Dendritic cell treated with granulocyte-macrophage colony-stimulating factor and Interleukin-4, amounts not matched to agents 40 ng/mL and 50 ng/mL, for 4 days (primary cell): ENCODE results near the gene SLFNL1.
A peak's percentile ranks its signal among the peaks of the same experiment; 100 is the strongest.

ENCODE experiments used
- H3K27ac Mint-ChIP-seq: one replicate; pipeline ENCODE4 v1.8.0; 2022; ENCODE audit warnings: mild to moderate bottlenecking, mixed read lengths
- H3K27me3 Mint-ChIP-seq: one replicate; pipeline ENCODE4 v1.8.0; 2022; ENCODE audit warnings: mild to moderate bottlenecking, mixed read lengths
- H3K36me3 Mint-ChIP-seq: one replicate; pipeline ENCODE4 v1.8.0; 2022; ENCODE audit warnings: low read depth, mixed read lengths
- H3K4me1 Mint-ChIP-seq: one replicate; pipeline ENCODE4 v1.8.0; 2022; ENCODE audit warnings: low read depth, mixed read lengths
- H3K4me3 Mint-ChIP-seq: one replicate; pipeline ENCODE4 v1.8.0; 2022; ENCODE audit warnings: mild to moderate bottlenecking, moderate library complexity, mixed read lengths
- H3K9me3 Mint-ChIP-seq: one replicate; pipeline ENCODE4 v1.8.0; 2022; ENCODE audit warnings: mixed read lengths
- intact Hi-C: fragments of 100-400 bp; cut with micrococcal nuclease; formaldehyde crosslinking; loops from one replicate; pipeline ENCODE4 v1.15.0; 2022

The SLFNL1 gene

GRCh38 chr1:40978886-40979240 lies 42.7 kb downstream of the SLFNL1 start:
- no peaks in the 10 kb centered on the region for H3K9me3 Mint-ChIP-seq
- peak overlapping the region; percentile 96 for H3K27ac Mint-ChIP-seq
- peaks cover 27% of the 10 kb centered on the region for H3K36me3 Mint-ChIP-seq
- H3K27me3 Mint-ChIP-seq = peaks cover 5% of the 10 kb centered on the region
- peak overlapping the region; percentile 80 for H3K4me3 Mint-ChIP-seq
- peaks cover 58% of the 10 kb centered on the region for H3K4me1 Mint-ChIP-seq
- intact Hi-C loops = no loop called here

- no peak overlapping the region for H3K27ac Mint-ChIP-seq
- H3K4me1 Mint-ChIP-seq = peaks cover 64% of the 10 kb centered on the region
- H3K9me3 Mint-ChIP-seq = no peaks in the 10 kb centered on the region
- no peak overlapping the region for H3K4me3 Mint-ChIP-seq
- H3K36me3 Mint-ChIP-seq = peaks cover 21% of the 10 kb centered on the region
- intact Hi-C loops = no loop called here
- peaks cover 5% of the 10 kb centered on the region for H3K27me3 Mint-ChIP-seq
Measured at GRCh38 chr1:40977716-40978115, 43.8 kb downstream of the SLFNL1 start.

GRCh38 chr1:40976952-40977690 lies 44.4 kb downstream of the SLFNL1 start:
- H3K4me1 Mint-ChIP-seq = peaks cover 67% of the 10 kb centered on the region
- no peaks in the 10 kb centered on the region for H3K9me3 Mint-ChIP-seq
- no peak overlapping the region for H3K27ac Mint-ChIP-seq
- peaks cover 5% of the 10 kb centered on the region for H3K27me3 Mint-ChIP-seq
- H3K36me3 Mint-ChIP-seq = peaks cover 18% of the 10 kb centered on the region
- intact Hi-C loops = no loop called here
- no peak overlapping the region for H3K4me3 Mint-ChIP-seq

- intact Hi-C loops = no loop called here
- Mint-ChIP-seq H3K4me1 (peaks cover 57% of the 10 kb centered on the region), H3K27me3 (peaks cover 8% of the 10 kb centered on the region), H3K4me3 (no peak overlapping the region), H3K27ac (no peak overlapping the region), H3K36me3 (peaks cover 8% of the 10 kb centered on the region), H3K9me3 (no peaks in the 10 kb centered on the region)
Measured at GRCh38 chr1:40974945-40975344, 46.6 kb downstream of the SLFNL1 start.

- no peaks in the 10 kb centered on the region for H3K9me3 Mint-ChIP-seq
- H3K4me1 Mint-ChIP-seq = peaks cover 52% of the 10 kb centered on the region
- no peak overlapping the region for H3K4me3 Mint-ChIP-seq
- intact Hi-C loops = no loop called here
- peaks cover under 1% of the 10 kb centered on the region for H3K36me3 Mint-ChIP-seq
- peak overlapping the region; percentile 67 for H3K27ac Mint-ChIP-seq
- H3K27me3 Mint-ChIP-seq = peaks cover 7% of the 10 kb centered on the region
Measured at GRCh38 chr1:40973912-40974311, 47.6 kb downstream of the SLFNL1 start.

- Mint-ChIP-seq H3K4me3 (no peak overlapping the region), H3K9me3 (no peaks in the 10 kb centered on the region), H3K27me3 (peaks cover 5% of the 10 kb centered on the region), H3K4me1 (peaks cover 56% of the 10 kb centered on the region), H3K36me3 (no peaks in the 10 kb centered on the region), H3K27ac (peak overlapping the region; percentile 70)
- intact Hi-C loops = no loop called here
Measured at GRCh38 chr1:40971966-40972365, 49.6 kb downstream of the SLFNL1 start.

GRCh38 chr1:40969445-40969844 lies 52.1 kb downstream of the SLFNL1 start:
- H3K27me3 Mint-ChIP-seq = peaks cover 19% of the 10 kb centered on the region
- no peak overlapping the region for H3K4me3 Mint-ChIP-seq

GRCh38 chr1:40966417-40966816 lies 55.1 kb downstream of the SLFNL1 start:
- intact Hi-C loops = no loop called here
- H3K4me1 Mint-ChIP-seq = peaks cover 21% of the 10 kb centered on the region
- H3K36me3 Mint-ChIP-seq = no peaks in the 10 kb centered on the region
- peaks cover 36% of the 10 kb centered on the region for H3K27me3 Mint-ChIP-seq
- no peak overlapping the region for H3K27ac Mint-ChIP-seq
- H3K9me3 Mint-ChIP-seq = no peaks in the 10 kb centered on the region
- H3K4me3 Mint-ChIP-seq = no peak overlapping the region

More at GRCh38 chr1:40969445-40969844, 52.1 kb downstream of the SLFNL1 start:
- H3K36me3 Mint-ChIP-seq = no peaks in the 10 kb centered on the region
- H3K4me1 Mint-ChIP-seq = peaks cover 44% of the 10 kb centered on the region
- intact Hi-C loops = no loop called here
- H3K27ac Mint-ChIP-seq = peak overlapping the region; percentile 80
- H3K9me3 Mint-ChIP-seq = no peaks in the 10 kb centered on the region
